Stomach (tissue), 9 donors: ENCODE results near the gene FAM24B. TPM values are rescaled to one million over a fixed set of nuclear protein-coding genes. Genes with fewer than 3 reads are reported as not detected.

ENCODE experiments used
- DNase-seq, 2 donors: peaks; one replicate each; pipeline versions ENCODE4 v3.0.0 to v3.0.0-alpha.2; 2013 to 2019
- H3K27ac ChIP-seq, 5 donors: fragments of 200-600 bp in 4 of 5; sonication (generic) in 4 of 5; one replicate each; pipeline ENCODE4 v1.5.1; 2013 to 2019; ENCODE audit warnings: mild to moderate bottlenecking in 1 of 5, moderate library complexity in 1 of 5
- H3K27me3 ChIP-seq, 3 donors: fragments of 200-600 bp; sonication (generic); one replicate each; pipeline ENCODE4 v1.5.1; 2017 to 2019; ENCODE audit warnings: mixed run types in 1 of 3
- H3K36me3 ChIP-seq, 4 donors: fragments of 200-600 bp; sonication (generic); 1 replicate in 3 of 4; 2 replicates in 1 of 4; pipeline ENCODE4 v1.5.1; 2016 to 2019
- H3K4me1 ChIP-seq, 4 donors: fragments of 200-600 bp; sonication (generic); one replicate each; pipeline ENCODE4 v1.5.1; 2016 to 2019
- H3K4me3 ChIP-seq, 4 donors: fragments of 200-600 bp; sonication (generic) in 3 of 4; one replicate each; pipeline ENCODE4 v1.5.1; 2016 to 2019; ENCODE audit warnings: mild to moderate bottlenecking in 1 of 4
- H3K9me3 ChIP-seq, 4 donors: fragments of 200-600 bp; sonication (generic); one replicate each; pipeline ENCODE4 v1.5.1; 2016 to 2019
- EP300 ChIP-seq: sonication (generic); formaldehyde crosslinking; IDR thresholded peaks from one replicate; pipeline ENCODE4 v1.6.1; 2017; ENCODE audit warnings: antibody characterized with exemption
- POLR2A ChIP-seq, 4 donors: fragments of 450-650 bp; IDR thresholded peaks; one replicate each; pipeline ENCODE4 v1.6.1; 2016; ENCODE audit warnings: antibody characterized with exemption in 4 of 4, control low read depth in 2 of 4, mild to moderate bottlenecking in 1 of 4, moderate library complexity in 1 of 4
- POLR2AphosphoS5 ChIP-seq, 3 donors: sonication (generic); formaldehyde crosslinking; IDR thresholded peaks; one replicate each; pipeline ENCODE4 v1.6.1; 2016; ENCODE audit warnings: antibody characterized with exemption in 3 of 3
- WGBS, 5 donors: extraction: QIAGEN DNeasy Blood & Tissue Kit in 3 of 5; methylation state at CpG; one replicate each; pipeline versions ENCODE4 v1.1.5 to v1.1.7; 2013 to 2018; 5-methylcytosine and 5-hydroxymethylcytosine counted together
- intact Hi-C: fragments of 100-400 bp; cut with DNase I; formaldehyde crosslinking; loops from one replicate; pipeline ENCODE4 v1.15.1; 2023; ENCODE audit warnings: low total_unique reads
- polyA plus RNA-seq, 3 donors: library from polyadenylated mRNA; stranded (reverse); fragments of 200-250 nt; gene quantifications; one replicate each; pipeline ENCODE4 v1.2.3, GENCODE V29; 2013
- total RNA-seq, 5 donors: library from RNA; depleted of rRNA; stranded (reverse); fragments of >200 nt; gene quantifications; one replicate each; pipeline versions ENCODE4 v1.1.0 to v1.2.3, GENCODE V29; 2014 to 2016
- TF ChIP-seq, protein P1 (sequence below), 7 experiments: fragments of 450-650 bp in 4 of 7; fragments of 200-600 bp in 3 of 7; sonication (generic) in 3 of 7; IDR thresholded peaks; one replicate each; pipeline ENCODE4 v1.5.1; 2016 to 2019; ENCODE audit warnings: antibody characterized with exemption in 7 of 7, control low read depth in 2 of 7, mild to moderate bottlenecking in 1 of 7
- donor health status: healthy with polysubstance abuse.
- donor health status: Bipolar disorder and iron deficiency.
- donor health status: healthy.

The FAM24B gene
- total and polyA plus RNA-seq, 8 donors = 2.0 to 4.5 (median 3.4) TPM; not detected in 2

DNA sequence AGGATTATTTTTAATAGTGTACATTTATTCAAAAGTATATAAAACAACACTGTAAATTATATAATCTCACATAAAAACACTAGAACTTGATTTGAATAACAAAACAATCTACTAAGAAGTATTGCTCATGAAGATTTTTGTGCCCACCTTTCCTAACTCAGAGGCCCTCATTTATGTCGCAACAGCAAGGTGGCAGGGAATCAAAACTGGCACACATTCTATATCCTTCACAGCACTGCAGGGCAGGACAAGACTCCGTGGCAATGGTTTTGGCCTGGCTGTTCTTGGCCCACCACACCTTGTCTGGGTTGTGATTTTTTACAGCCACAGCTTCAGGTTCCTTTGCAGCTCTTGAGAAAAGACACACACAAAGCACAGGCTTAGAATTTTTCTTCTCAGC is 30.3 kb downstream of the FAM24B start:
- no peaks in the 10 kb centered on the region for H3K9me3 ChIP-seq
- peaks cover 0 to 49% (median 14%) of the 10 kb centered on the region in 4 donors for H3K36me3 ChIP-seq
- no peaks in the 10 kb centered on the region for H3K4me1 ChIP-seq
- H3K27me3 ChIP-seq = no peaks in the 10 kb centered on the region
- TF ChIP-seq POLR2AphosphoS5 (IDR thresholded peaks at IDR 0.05) = no peak
- TF ChIP-seq, protein P1, sequence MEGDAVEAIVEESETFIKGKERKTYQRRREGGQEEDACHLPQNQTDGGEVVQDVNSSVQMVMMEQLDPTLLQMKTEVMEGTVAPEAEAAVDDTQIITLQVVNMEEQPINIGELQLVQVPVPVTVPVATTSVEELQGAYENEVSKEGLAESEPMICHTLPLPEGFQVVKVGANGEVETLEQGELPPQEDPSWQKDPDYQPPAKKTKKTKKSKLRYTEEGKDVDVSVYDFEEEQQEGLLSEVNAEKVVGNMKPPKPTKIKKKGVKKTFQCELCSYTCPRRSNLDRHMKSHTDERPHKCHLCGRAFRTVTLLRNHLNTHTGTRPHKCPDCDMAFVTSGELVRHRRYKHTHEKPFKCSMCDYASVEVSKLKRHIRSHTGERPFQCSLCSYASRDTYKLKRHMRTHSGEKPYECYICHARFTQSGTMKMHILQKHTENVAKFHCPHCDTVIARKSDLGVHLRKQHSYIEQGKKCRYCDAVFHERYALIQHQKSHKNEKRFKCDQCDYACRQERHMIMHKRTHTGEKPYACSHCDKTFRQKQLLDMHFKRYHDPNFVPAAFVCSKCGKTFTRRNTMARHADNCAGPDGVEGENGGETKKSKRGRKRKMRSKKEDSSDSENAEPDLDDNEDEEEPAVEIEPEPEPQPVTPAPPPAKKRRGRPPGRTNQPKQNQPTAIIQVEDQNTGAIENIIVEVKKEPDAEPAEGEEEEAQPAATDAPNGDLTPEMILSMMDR (IDR thresholded peaks at IDR 0.05) = no peak
- TF ChIP-seq POLR2A (IDR thresholded peaks at IDR 0.05) = no peak
- no peak for TF ChIP-seq EP300
- no peak overlapping the region for H3K27ac ChIP-seq
- intact Hi-C loops = no loop called here
- no peak for DNase-seq
- H3K4me3 ChIP-seq = no peak overlapping the region
- 89 to 97% (median 92%) methylated on average over 2 of the region's 2 CpGs for WGBS, 5 donors

DNA sequence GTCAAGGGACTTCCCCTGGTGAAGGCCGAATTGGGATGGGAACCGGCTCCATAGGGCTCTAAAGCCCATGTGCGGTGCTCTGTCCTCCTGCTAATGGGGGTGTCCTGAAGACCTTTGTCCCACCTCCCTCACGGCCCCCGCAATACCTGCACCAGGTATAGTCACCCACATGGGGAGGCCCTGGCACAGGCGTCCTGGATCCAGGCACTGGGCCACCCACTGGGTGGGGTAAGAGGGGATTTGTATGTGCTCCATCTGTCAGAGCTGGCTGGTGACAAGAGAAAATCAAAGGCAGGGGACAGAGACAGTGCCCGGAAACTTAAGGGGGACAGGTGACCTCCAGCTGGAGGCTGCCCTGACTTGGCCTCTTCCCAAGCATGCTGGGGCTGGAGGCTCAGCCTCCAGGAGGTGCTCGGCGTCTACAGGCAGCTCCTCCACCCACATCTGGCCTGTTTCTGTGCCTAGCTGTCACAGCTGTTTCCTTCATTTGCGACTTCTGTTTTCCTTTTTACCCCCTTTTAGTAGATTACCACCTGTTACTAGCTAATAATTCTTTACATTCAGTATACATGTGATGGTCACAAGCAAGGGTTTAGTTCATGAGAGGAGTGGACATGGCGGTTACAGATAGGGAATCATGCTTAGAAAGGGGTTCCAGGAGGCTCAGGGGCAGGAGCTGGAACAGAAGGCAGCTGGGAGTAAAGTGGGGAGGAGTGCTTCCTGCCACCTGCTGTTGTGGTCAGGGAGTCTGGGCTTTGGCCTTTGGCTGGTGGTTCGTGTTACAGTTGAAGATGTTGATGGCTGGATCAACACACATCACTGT is 31.4 kb downstream of the FAM24B start:
- H3K9me3 ChIP-seq = peaks cover 0 to 2% (median 0%) of the 10 kb centered on the region in 4 donors
- H3K36me3 ChIP-seq = peaks cover 0 to 40% (median 12%) of the 10 kb centered on the region in 4 donors
- no peak overlapping the region for H3K4me3 ChIP-seq
- TF ChIP-seq POLR2AphosphoS5 (IDR thresholded peaks at IDR 0.05) (no peak), POLR2A (IDR thresholded peaks at IDR 0.05) (no peak), EP300 (no peak)
- TF ChIP-seq, protein P1 (IDR thresholded peaks at IDR 0.05) = no peak
- no peaks in the 10 kb centered on the region for H3K27me3 ChIP-seq
- no peak for DNase-seq
- intact Hi-C loops = no loop called here
- H3K4me1 ChIP-seq = no peaks in the 10 kb centered on the region
- 76 to 88% (median 88%) methylated on average over 10 to 12 of the region's 12 CpGs for WGBS, 5 donors
- H3K27ac ChIP-seq = no peak overlapping the region

DNA sequence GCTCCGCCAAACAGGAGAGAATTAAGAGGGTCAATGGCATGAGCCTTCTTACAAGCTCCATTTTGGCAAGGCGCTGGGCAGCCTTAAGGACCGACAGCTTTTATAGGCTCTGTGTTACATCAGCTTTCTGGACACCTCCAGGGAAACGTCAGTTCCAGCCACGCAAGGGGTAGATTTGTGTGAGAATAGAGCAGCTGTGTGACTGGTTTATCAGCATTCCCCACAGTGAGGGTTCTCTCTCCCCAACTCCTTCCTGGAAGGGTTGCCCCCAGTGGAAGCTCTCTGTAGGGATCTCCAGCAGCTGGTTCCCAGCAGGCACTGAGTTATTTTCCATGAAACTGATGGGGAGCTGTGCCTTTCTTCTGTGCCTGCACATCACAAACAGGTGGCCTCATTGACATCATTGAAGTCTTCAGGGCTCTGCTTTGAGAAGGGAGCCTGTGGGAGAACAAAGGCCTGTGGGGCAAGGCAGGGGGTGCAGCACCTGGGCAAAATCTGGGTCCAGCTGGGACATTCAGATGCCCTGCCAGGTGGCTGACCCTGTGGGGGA is 33.5 kb downstream of the FAM24B start, which contains the start of gene CUZD1:
CUZD1 (minus strand) TSS at position 75 of the 550 bp plus-strand sequence; CDS start at position 61, 14 bp downstream.
- Histone ChIP-seq H3K27me3 (no peaks in the 10 kb centered on the region), H3K9me3 (peaks cover 0 to 7% (median 3%) of the 10 kb centered on the region in 4 donors), H3K27ac (no peak within 1 kb of the TSS), H3K36me3 (peaks cover 0 to 30% (median 6%) of the 10 kb centered on the region in 4 donors), H3K4me1 (no peaks in the 10 kb centered on the region), H3K4me3 (no peak within 1 kb of the TSS)
- no peak for TF ChIP-seq EP300
- TF ChIP-seq POLR2A (IDR thresholded peaks at IDR 0.05) = no peak
- intact Hi-C loops = no loop called here
- peak in 1 of 2 donors; percentile 19 for DNase-seq
- 79 to 92% (median 88%) methylated on average over 5 of the region's 5 CpGs for WGBS, 5 donors

DNA sequence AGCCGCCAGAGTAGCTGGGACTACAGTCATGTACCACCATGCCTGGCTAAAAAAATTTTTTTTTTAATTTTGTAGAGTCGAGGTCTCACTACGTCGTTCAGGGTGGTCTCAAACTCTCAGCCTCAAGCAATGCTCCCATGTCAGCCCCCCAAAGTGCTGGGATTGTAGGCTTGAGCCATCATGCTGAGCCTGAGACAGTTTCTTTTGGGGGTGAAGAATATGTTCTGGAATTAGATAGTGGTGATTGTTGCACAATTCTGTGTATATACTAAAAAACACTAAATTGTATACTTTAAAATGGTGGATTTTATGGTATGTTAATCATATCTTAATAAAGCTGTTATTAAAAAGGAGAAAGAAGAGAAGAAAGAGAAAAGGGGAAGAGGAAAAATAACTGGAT is 35.2 kb downstream of the FAM24B start:
- Histone ChIP-seq H3K4me1 (no peaks in the 10 kb centered on the region), H3K36me3 (peaks cover 0 to 22% (median 2%) of the 10 kb centered on the region in 4 donors), H3K4me3 (no peak overlapping the region), H3K27me3 (no peaks in the 10 kb centered on the region), H3K27ac (no peak overlapping the region), H3K9me3 (peaks cover 0 to 7% (median 3%) of the 10 kb centered on the region in 4 donors)
- no peak for DNase-seq
- 93 to 99% (median 97%) methylated on average over 4 of the region's 4 CpGs for WGBS, 5 donors
- TF ChIP-seq, protein P1 (IDR thresholded peaks at IDR 0.05) = no peak
- TF ChIP-seq POLR2A (IDR thresholded peaks at IDR 0.05) = no peak
- no peak for TF ChIP-seq POLR2AphosphoS5 (IDR thresholded peaks at IDR 0.05)
- TF ChIP-seq EP300 = no peak
- intact Hi-C loops = no loop called here
